Measurements from ENCODE around the gene PRAMEF12. TPM values are rescaled to one million over a fixed set of nuclear protein-coding genes. Genes with fewer than 3 reads are reported as not detected.

Gene PRAMEF12
- total RNA-seq, 4 donors from 2014 or later = not detected

- Histone ChIP-seq H3K4me1 (no peaks in the 10 kb centered on the region), H3K4me3 (no peak overlapping the region), H3K9me3 (no peaks in the 10 kb centered on the region), H3K27ac (no peak overlapping the region), H3K27me3 (peaks cover 0 to 35% (median 0%) of the 10 kb centered on the region in 4 donors), H3K36me3 (no peaks in the 10 kb centered on the region)
- intact Hi-C loops (cut with DNase I) = no loop called here
- WGBS, 2 donors = 17 to 44% methylated on average over 2 to 5 of the region's 7 CpGs
- TF ChIP-seq CTCF (IDR thresholded peaks at IDR 0.05) = no peak
- TF ChIP-seq POLR2A (IDR thresholded peaks at IDR 0.05) = no peak
- DNase-seq = no peak
Measured at GRCh38 chr1:12769976-12770505, 3.5 kb upstream of the PRAMEF12 start.

- intact Hi-C loops (cut with DNase I) = no loop called here
- Histone ChIP-seq H3K36me3 (no peaks in the 10 kb centered on the region), H3K4me3 (no peak overlapping the region), H3K4me1 (no peaks in the 10 kb centered on the region), H3K9me3 (no peaks in the 10 kb centered on the region), H3K27me3 (peaks cover 0 to 40% (median 0%) of the 10 kb centered on the region in 4 donors), H3K27ac (no peak overlapping the region)
- no peak for DNase-seq
- WGBS, 2 donors = 87% methylated on average over 2 of the region's 2 CpGs; no CpG with 5 or more reads in 1 of the 2 donors
- TF ChIP-seq CTCF (IDR thresholded peaks at IDR 0.05) (no peak), POLR2A (IDR thresholded peaks at IDR 0.05) (no peak)
Measured at GRCh38 chr1:12770620-12771019, 2.9 kb upstream of the PRAMEF12 start.

- H3K27ac ChIP-seq = no peak overlapping the region
- no peaks in the 10 kb centered on the region for H3K36me3 ChIP-seq
- no peak for DNase-seq
- 55 to 58% methylated on average over 4 to 5 of the region's 5 CpGs for WGBS, 2 donors
- H3K4me1 ChIP-seq = no peaks in the 10 kb centered on the region
- H3K27me3 ChIP-seq = peaks cover 0 to 43% (median 0%) of the 10 kb centered on the region in 4 donors
- H3K4me3 ChIP-seq = no peak overlapping the region
- no peak for TF ChIP-seq CTCF (IDR thresholded peaks at IDR 0.05)
- no peak for TF ChIP-seq POLR2A (IDR thresholded peaks at IDR 0.05)
- no peaks in the 10 kb centered on the region for H3K9me3 ChIP-seq
- intact Hi-C loops (cut with DNase I) = no loop called here
Measured at GRCh38 chr1:12771186-12771585, 2.4 kb upstream of the PRAMEF12 start.

- no peaks in the 10 kb centered on the region for H3K36me3 ChIP-seq
- no peaks in the 10 kb centered on the region for H3K9me3 ChIP-seq
- WGBS, 2 donors = 81 to 86% methylated on average over 5 of the region's 5 CpGs
- peaks cover 0 to 53% (median 0%) of the 10 kb centered on the region in 4 donors for H3K27me3 ChIP-seq
- H3K4me3 ChIP-seq = no peak overlapping the region
- intact Hi-C loops (cut with DNase I) = no loop called here
- H3K27ac ChIP-seq = no peak overlapping the region
- no peak for DNase-seq
- H3K4me1 ChIP-seq = no peaks in the 10 kb centered on the region
- TF ChIP-seq POLR2A (IDR thresholded peaks at IDR 0.05) (no peak), CTCF (IDR thresholded peaks at IDR 0.05) (no peak)
Measured at GRCh38 chr1:12772520-12772919, 1.0 kb upstream of the PRAMEF12 start.

- WGBS, 2 donors = 80 to 90% methylated on average over 1 to 2 of the region's 5 CpGs
- Histone ChIP-seq H3K36me3 (no peaks in the 10 kb centered on the region), H3K9me3 (no peaks in the 10 kb centered on the region), H3K4me1 (no peaks in the 10 kb centered on the region), H3K4me3 (no peak overlapping the region), H3K27me3 (peaks cover 0 to 45% (median 0%) of the 10 kb centered on the region in 4 donors), H3K27ac (no peak overlapping the region)
- intact Hi-C loops (cut with DNase I) = no loop called here
- no peak for TF ChIP-seq CTCF (IDR thresholded peaks at IDR 0.05)
- TF ChIP-seq POLR2A (IDR thresholded peaks at IDR 0.05) = no peak
- DNase-seq = no peak
Measured at GRCh38 chr1:12774801-12775345, 1.3 kb downstream of the PRAMEF12 start.

All from esophagus squamous epithelium (tissue), 5 donors.